GM19328 (cell line): ENCODE measurements around the gene DISP2.

Experiments
- ATAC-seq: cut with Tn5 transposase; IDR thresholded peaks from one replicate; pipeline ENCODE4 v1.9.1; 2021; ENCODE audit warnings: mild to moderate bottlenecking, moderate library complexity; ENCODE audit not compliant: unreplicated experiment

Gene DISP2

DNA sequence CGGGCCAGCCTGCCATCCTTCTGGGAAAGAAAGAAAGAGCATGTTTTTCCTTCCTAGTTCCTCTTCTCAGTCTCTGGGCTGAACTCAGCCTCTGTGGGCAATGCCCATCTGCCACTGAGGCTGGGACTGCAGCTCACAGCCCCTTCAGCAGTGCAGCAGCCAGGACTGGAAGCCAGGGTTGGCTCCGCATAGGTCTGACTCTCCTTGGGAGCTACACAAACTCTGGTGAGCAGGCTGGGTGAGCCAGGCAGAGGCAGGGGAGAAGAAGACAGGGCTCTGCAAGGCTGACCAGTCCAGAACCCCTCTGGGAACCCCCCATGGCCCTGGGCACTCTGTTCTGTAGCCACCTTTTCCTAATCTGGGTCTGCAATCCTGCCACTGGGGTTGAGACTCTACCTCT, 3.6 kb downstream of the DISP2 start:
- no peak for ATAC-seq

DNA sequence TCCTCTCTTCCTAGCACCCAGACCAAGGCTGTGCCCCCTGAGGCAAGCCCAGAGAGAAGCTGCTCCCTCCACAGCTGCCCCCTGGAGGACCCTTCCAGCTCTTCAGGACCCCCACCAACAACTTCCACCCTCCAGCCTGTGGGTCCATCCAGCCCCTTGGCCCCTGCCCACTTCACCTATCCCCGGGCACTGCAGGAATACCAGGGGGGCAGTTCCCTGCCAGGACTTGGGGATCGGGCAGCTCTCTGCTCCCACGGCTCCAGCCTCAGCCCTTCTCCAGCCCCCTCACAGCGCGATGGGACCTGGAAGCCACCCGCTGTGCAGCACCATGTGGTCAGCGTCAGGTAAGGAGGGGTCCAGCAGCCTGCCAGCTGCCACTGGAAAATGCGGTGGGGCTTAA, 5.6 kb downstream of the DISP2 start:
- ATAC-seq, result no peak

DNA sequence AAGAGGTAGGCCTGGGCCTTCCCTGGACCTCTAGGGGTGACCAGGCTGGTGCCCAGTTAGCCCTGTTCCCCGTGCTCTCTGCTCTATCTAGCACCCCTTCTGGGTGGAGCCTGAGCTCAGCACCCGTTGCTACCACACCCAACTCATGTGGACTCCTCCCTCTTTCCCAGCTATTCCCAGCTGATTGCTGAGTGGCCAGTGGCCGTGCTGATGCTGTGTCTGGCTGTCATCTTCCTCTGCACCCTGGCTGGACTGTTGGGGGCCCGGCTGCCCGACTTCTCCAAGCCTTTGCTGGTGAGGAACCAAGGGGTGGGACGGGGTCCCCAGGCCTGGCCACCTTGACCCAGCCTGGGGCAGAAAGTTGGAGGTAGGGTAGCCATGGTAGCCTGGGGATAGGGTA, 6.2 kb downstream of the DISP2 start:
- ATAC-seq, result no peak

DNA sequence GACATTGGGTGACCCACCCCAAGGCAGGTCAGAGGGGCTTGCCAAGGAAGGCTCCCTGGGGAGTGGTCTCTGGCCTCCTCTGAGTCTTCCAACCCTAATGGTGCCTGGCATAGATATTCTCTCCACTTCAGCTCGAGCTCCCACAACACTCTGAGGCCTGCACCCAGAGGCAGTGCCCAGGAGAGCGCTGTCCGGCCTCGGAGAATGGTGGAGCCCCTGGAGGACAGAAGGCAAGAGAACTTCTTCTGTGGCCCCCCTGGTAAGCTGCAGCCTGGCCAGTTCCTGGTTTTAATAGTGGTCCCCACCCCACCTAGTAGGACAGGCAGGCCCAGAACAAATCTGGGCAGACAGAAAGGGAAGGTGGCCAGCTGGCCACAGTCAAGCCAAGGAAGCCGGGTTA, 7.0 kb downstream of the DISP2 start:
- no peak for ATAC-seq

DNA sequence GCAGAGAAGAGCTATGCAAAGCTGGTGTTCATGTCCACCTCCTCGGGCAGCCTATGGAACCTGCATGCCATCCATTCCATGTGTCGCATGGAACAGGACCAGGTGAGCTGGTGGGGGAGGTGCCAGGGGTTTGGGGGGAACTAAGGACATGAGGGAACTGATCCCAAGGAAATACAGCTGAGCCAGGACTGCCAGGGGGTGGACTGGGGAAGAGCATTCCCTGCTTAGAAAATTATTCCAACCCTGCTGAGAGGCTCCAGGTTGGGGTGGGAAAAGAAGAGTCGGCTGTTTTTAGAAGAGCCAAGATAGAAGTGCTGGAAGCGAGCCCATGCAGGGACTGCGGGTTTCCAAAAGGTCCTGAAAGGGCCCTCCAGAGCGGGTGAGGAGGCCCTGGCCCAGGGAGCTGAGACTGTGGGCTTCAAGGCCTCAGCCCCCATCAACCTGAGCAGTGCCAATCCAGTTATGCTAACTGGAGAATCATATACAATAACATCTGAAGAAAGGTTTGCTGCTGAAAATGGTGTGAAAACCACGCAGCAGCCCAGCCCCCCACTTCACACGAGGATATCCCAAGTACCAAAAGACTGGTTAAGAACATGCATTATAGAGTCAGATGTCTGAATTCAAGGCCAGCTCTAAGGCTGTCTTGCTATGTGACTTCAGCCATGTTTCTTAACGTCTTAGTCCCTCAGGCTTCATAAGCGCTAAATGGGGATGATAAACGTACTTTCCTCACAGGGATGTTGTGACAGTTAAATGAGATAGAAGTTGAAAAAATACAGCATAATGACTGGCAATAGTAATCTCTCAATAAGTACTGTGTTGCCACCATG, 7.8 kb downstream of the DISP2 start:
- no peak for ATAC-seq

DNA sequence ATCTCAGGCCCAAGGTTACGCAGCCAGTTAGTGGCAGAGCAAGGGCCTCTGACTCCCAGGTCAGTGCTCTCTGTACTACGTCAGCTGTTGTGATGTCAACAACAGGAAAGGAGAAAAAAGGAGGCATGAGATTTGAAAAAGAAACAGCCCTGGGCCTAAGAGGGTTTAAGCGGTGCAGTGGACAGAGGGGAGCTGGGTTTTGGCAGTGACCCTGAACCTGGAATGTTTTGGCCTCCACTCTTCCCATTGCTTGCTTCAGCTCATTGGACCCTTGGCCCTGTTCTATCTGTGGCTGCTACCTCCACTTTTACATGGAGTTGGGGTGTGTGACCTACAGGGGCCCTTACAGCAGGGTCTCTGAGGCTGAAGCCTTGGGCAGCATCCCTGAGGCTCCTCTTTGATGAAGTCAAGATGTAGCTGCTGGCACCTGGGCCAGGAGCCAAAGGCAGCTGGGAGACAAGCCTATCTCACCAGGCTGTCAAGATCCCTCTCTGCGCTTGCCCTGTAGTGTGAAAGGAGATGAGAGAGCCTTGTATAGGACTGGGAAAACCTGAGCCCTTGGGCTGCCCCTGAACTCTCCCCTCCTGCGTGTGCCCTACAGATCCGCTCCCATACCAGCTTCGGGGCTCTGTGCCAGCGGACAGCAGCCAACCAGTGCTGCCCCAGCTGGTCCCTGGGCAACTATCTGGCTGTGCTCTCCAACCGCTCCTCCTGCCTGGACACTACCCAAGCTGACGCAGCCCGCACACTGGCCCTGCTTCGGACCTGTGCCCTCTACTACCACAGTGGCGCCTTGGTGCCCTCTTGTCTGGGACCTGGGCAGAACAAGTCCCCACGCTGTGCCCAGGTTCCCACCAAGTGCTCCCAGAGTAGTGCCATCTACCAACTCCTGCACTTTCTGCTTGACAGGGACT, 8.7 kb downstream of the DISP2 start:
- no peak for ATAC-seq

DNA sequence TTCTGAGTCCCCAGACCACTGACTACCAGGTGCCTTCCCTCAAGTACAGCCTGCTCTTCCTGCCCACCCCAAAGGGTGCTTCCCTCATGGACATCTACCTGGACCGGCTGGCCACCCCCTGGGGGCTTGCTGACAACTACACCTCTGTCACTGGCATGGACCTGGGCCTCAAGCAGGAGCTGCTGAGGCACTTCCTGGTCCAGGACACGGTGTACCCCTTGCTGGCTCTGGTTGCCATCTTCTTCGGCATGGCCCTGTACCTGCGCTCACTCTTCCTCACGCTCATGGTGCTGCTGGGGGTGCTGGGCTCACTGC, 9.3 kb downstream of the DISP2 start:
- no peak for ATAC-seq

DNA sequence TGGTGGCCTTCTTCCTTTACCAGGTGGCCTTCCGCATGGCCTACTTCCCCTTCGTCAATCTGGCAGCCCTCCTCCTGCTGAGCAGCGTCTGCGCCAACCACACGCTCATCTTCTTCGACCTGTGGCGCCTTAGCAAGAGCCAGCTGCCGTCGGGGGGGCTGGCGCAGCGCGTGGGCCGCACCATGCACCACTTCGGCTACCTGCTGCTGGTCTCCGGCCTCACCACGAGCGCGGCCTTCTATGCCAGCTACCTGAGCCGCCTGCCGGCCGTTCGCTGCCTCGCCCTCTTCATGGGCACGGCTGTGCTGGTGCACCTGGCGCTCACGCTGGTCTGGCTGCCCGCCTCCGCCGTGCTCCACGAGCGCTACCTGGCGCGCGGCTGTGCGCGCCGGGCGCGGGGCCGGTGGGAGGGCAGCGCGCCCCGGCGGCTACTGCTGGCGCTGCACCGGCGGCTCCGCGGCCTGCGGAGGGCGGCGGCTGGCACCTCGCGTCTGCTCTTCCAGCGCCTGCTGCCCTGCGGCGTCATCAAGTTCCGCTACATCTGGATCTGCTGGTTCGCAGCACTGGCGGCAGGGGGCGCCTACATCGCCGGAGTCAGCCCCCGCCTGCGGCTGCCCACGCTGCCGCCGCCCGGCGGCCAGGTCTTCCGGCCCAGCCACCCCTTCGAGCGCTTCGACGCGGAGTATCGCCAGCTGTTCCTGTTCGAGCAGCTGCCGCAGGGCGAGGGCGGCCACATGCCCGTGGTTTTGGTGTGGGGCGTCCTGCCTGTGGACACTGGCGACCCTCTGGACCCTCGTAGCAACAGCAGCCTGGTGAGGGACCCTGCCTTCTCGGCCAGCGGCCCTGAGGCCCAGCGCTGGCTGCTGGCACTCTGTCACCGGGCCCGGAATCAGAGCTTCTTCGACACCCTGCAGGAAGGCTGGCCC, 9.9 kb downstream of the DISP2 start:
- peak; percentile 71 for ATAC-seq

DNA sequence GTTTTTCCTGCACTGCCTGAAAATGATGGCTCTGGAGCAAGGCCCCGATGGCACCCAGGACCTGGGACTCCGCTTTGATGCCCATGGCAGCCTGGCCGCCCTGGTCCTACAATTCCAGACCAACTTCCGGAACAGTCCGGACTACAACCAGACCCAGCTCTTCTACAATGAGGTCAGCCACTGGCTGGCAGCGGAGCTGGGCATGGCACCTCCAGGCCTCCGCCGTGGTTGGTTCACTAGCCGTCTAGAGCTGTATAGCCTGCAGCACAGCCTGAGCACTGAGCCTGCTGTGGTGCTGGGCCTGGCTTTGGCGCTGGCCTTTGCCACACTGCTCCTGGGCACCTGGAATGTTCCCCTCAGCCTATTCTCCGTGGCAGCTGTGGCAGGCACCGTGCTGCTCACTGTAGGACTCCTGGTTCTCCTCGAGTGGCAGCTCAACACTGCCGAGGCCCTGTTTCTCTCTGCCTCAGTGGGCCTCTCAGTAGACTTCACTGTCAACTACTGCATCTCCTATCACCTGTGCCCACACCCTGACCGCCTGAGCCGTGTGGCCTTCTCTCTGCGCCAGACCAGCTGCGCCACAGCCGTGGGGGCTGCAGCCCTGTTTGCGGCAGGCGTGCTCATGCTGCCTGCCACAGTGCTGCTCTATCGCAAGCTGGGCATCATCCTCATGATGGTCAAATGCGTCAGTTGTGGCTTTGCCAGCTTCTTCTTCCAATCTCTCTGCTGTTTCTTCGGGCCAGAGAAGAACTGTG, 10.9 kb downstream of the DISP2 start:
- ATAC-seq, result no peak

DNA sequence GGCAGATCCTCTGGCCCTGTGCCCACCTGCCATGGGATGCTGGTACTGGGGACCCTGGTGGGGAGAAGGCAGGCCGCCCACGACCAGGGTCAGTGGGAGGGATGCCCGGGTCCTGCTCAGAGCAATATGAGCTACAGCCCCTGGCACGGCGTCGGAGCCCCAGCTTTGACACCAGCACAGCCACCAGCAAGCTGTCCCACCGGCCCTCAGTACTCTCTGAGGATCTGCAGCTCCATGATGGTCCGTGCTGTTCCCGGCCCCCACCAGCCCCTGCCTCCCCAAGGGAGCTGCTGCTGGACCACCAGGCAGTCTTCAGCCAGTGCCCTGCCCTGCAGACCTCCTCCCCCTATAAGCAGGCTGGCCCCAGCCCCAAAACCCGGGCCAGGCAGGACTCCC, 11.5 kb downstream of the DISP2 start:
- ATAC-seq, result no peak

DNA sequence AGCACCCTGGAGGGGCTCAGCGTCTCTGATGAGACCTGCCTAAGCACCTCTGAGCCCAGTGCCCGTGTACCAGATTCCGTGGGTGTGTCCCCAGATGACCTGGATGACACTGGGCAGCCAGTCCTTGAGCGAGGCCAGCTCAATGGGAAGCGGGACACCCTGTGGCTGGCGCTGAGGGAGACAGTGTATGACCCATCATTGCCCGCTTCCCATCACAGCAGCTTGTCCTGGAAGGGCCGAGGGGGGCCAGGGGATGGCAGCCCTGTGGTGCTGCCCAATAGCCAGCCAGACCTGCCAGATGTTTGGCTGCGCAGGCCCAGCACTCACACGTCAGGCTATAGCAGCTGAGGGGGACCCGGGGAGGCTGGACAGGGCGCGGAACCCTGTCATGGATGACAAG, 12.0 kb downstream of the DISP2 start:
- no peak for ATAC-seq

DNA sequence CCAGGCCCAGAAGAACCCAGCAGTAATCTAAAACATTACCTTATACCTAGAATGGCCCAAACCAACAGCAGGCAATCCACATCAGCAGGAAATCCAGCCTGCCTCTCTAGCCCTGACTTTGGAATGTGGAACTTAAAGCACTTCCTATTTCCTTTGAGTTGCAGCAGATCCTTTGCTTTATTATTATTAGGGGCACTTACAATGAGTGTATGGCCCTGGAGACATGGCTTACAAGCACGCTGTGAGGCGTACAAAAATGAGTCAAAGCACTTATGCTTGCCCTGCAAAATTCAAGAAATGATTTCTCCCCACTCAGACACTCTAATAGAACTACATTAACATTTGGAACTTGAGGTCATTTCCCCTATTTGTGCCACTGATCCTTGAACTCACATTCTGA, 15.0 kb downstream of the DISP2 start:
- no peak for ATAC-seq

DNA sequence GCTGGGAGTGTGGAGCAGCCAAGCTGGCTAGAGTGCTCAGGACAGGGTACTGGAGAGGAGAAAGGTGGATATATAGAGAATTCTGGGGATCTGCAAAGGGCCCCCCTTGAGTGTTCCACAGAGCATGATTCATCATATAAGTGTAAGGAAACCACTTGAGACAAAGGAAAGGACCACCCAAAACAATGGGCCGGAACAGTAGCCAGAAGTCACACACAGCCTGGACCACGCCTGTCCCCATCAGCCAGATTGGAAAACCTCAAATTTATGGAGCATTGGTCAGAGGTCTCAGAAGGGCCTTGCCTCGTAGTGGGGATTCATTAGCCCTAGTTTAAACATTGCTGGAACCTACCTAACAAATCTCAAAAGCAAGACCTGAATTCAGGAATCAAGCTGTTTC, 19.6 kb downstream of the DISP2 start:
- ATAC-seq, result no peak

DNA sequence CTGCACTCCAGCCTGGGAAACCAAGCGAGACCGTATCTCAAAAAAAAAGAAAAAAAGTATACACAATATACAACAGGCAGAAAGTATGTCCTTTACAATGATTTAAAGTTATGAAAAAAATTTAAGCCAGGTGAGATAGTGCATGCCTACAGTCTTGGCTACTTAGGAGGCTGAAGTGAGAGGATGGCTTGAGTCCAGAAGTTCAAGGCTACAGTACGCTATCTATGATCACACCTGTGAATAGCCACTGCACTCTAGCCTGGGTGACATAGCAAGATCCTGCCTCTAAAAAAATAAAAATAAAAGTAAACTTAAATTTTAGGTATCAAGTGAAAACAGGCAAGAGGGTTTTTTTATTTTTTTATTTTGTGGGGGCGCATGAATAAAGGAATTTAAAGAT, 21.4 kb downstream of the DISP2 start:
- no peak for ATAC-seq

DNA sequence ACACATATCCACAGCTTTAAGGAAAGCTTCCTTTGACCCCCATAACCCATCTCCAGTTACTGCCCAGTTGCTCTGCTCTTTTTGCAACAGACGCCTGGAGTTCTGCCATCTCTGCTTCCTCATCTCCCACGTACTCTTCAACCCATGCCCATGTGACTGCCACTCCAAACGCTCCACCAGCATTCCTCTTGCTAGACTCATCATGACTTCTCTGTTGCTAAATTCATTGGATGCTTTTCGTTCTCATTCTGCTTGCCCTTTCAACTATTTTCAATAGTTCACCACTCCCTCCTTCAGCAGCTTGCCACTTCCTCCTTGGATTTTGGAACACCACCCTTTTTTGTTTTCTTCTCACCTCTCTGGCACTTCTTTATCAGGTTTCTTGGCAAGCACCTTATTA, 21.8 kb downstream of the DISP2 start:
- ATAC-seq, result no peak

DNA sequence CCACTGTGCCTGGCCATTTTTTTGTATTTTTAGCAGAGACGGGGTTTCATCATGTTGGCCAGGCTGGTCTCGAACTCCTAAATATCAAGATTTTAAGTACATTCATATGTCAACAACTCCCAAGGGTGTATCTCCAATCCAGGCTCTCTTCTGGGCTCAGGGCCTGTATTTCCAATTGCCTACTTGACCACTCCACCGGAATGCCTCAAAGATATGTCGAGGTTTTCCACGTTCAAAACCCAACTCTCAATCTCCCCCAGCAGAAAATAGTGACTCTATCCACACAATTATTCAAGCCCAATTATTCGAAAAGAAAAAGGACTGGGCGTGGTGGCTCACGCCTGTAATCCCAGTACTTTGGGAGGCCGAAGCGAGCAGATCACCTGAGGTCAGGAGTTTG, 22.6 kb downstream of the DISP2 start:
- no peak for ATAC-seq

DNA sequence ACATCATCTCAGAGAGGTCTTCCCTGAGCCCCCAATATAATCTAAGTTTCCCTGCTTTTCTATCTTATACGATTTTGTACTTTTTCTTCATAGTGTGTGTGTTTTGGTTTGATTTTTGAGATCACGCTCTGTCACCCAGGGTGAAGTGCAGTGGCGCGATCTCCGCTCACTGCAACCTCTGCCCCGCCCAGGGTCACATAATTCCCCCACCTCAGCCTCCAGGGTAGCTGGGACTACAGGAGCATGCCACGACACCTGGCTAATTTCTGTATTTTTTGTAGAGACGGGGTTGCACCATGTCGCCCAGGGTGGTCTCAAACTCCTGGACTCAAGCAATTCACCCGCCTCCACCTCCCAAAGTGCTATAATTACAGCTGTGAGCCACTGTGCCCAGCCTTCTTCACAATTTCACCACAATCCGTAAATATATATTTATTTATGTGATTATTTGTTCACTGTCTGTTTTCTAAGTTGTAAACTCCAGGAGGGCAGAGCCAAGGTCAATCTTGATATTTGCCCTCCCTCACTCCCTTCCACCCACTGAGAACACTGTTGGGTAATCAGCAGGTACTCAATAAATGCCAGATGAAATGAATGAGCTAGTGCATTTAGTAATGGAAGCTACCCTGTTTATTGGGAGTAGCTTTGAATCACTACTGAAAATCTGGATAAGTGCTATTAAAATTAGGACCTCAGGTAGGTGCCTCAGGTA, 24.0 kb downstream of the DISP2 start:
- ATAC-seq, result no peak

DNA sequence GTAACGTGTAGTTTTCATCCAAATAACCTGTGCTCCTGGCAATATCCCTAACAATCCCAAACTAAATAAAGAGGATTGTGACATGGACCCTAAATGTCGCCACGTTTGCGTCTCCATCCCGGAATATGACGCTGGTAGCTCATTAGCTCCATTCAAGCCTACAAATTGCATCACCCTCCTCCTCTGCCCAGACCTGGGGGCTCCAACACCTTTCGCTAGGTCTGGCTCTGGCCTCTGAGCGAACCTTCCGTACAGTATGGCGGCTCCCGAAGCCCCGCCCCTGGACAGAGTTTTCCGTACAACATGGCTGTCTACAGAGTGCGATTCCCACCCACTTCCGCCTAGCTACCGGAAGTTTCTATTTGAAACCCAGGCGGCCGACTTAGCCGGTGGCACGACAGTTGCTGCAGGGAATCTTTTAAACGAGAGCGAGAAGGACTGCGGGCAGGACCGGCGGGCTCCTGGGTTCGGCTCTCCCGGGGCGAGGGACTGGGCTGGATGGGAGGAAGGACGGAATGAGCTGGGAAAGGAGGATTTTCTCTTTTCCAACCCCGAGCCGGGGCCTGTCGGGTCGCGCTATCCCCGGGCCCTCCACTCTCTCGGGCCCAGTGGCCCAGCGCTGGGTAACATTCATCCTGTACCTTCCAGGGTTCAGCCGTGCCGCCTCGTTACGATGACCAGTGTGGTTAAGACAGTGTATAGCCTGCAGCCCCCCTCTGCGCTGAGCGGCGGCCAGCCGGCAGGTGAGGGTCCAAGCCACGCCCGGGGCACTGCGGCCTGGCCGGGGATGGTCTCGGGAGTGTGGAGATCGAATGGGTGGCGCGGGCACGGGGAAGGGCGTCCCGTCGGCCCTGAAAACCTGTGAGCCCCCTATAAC, 24.8 kb downstream of the DISP2 start, which contains the start of gene KNSTRN:
TSS of gene KNSTRN (plus strand) at position 142 of the 877 bp plus-strand sequence. CDS start at position 257, 115 bp downstream.
- peak; percentile 74 for ATAC-seq

DNA sequence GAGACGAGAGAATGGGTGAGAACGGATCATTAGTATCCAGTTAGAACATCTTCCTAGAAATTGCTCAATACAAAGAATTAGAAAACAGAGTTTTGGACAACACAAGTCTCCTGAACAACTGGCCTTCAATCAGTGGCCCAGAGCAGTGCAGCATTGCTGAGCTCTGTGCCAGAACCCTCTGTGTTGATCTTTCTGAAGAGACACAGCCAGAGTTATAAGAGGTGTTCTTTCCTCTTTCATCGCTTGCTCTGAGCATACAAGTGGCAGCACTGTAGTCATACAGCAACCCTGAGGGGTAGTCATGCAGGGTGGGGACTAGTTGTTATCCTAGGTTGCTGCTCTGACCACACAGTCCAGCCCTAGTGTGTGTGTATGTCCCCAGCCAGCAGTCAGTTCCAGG, 28.5 kb downstream of the DISP2 start:
- ATAC-seq, result no peak
